ENCODE measurements around the gene COL5A1.

DNA sequence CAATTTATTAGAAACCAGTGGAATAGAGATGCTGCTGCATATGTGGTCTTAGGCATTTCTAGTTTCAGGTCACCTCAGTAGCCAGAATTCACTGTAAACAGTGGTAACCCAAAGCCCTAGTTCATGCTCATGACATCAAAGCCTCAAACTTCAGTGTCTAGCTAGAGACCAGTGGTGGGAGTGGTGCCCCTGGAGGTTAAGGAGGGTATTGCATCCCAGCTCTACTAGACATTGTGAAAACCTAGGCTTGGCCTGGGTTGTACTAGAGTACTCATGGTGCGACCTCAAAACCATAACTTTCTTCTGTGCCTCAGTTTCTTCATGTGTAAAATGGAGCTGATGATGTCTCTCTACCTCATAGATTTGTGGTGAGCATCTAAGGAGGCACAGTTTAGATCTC lies 18.8 kb downstream of the COL5A1 start:
- TF ChIP-seq POLR2A (IDR thresholded peaks at IDR 0.05) (no peak), EP300 (IDR thresholded peaks at IDR 0.05) (no peak)

All from tibial nerve (tissue), 3 donors.